Activated CD8-positive, alpha-beta memory T cell treated with anti-CD3 and anti-CD28 coated beads for 36 hours (primary cell): ENCODE results near the gene HS6ST2. TPM values are rescaled to one million over a fixed set of nuclear protein-coding genes. Genes with fewer than 3 reads are reported as not detected.

Experiments used
- CTCF ChIA-PET: fragments of 350-600 bp; sonication (Branson Sonifier 250); formaldehyde crosslinking; loops from one replicate; lab custom pipeline; 2021; ENCODE audit warnings: antibody characterized with exemption; lab: Charles Lee
- POLR2A ChIA-PET: fragments of 350-600 bp; sonication (Branson Sonifier 250); formaldehyde crosslinking; loops from one replicate; lab custom pipeline; 2021; ENCODE audit warnings: antibody characterized with exemption; lab: Charles Lee
- total RNA-seq, 2 experiments: library from RNA; stranded (reverse); gene quantifications; one replicate each; pipeline ENCODE4 v1.2.3, GENCODE V29; 2021

The HS6ST2 gene
- total RNA-seq, 2 experiments from 2014 or later = 0.13 to 0.19 TPM

GRCh38 chrX:132603700-132604286 lies 354.6 kb downstream of the HS6ST2 start:
- POLR2A ChIA-PET = no interaction called here

GRCh38 chrX:132602701-132603100 lies 355.7 kb downstream of the HS6ST2 start:
- ChIA-PET POLR2A (no interaction called here), CTCF (no interaction called here)

More at GRCh38 chrX:132603700-132604286, 354.6 kb downstream of the HS6ST2 start:
- CTCF ChIA-PET = no interaction called here

GRCh38 chrX:132594999-132595398 lies 363.4 kb downstream of the HS6ST2 start:
- ChIA-PET POLR2A (no interaction called here), CTCF (no interaction called here)

GRCh38 chrX:132594129-132594528 lies 364.3 kb downstream of the HS6ST2 start:
- CTCF ChIA-PET = no interaction called here
- POLR2A ChIA-PET = no interaction called here

- CTCF ChIA-PET = no interaction called here
Measured at GRCh38 chrX:132592880-132593279, 365.5 kb downstream of the HS6ST2 start.

GRCh38 chrX:132591719-132592275 lies 366.6 kb downstream of the HS6ST2 start:
- ChIA-PET CTCF (no interaction called here), POLR2A (no interaction called here)

More at GRCh38 chrX:132592880-132593279, 365.5 kb downstream of the HS6ST2 start:
- POLR2A ChIA-PET = no interaction called here

GRCh38 chrX:132590350-132591026 lies 367.9 kb downstream of the HS6ST2 start:
- CTCF ChIA-PET = no interaction called here
- POLR2A ChIA-PET = no interaction called here

GRCh38 chrX:132584936-132585335 lies 373.5 kb downstream of the HS6ST2 start:
- POLR2A ChIA-PET = no interaction called here

GRCh38 chrX:132576939-132577338 lies 381.5 kb downstream of the HS6ST2 start:
- ChIA-PET CTCF (no interaction called here), POLR2A (no interaction called here)

More at GRCh38 chrX:132584936-132585335, 373.5 kb downstream of the HS6ST2 start:
- CTCF ChIA-PET = no interaction called here

Other genes with a start within 250 kb of the HS6ST2 start
- gene USP26, start 138.5 kb upstream of the HS6ST2 start, total RNA-seq = not detected